ES-I3 (cell line): Measurements from ENCODE around the gene RAB10.
"Not testable (repeated sequence)": the region's sequence is repeated elsewhere in the genome, so short reads cannot be mapped to it uniquely, and the experiment has no call there.

ENCODE experiments used
- H3K36me3 ChIP-seq: 2 replicates; pipeline ENCODE4 v1.6.1; 2013; ENCODE audit warnings: mild to moderate bottlenecking, low read length, control low read depth, moderate library complexity; ENCODE audit not compliant: insufficient read depth
- H3K4me1 ChIP-seq: 2 replicates; pipeline ENCODE4 v1.6.1; 2013; ENCODE audit warnings: mild to moderate bottlenecking, control low read depth, low read length; ENCODE audit not compliant: insufficient read depth
- H3K9ac ChIP-seq: 2 replicates; pipeline ENCODE4 v1.6.1; 2013; ENCODE audit warnings: low read depth, mild to moderate bottlenecking, low read length, moderate library complexity
- H3K9me3 ChIP-seq: 2 replicates; pipeline ENCODE4 v1.6.1; 2013; ENCODE audit warnings: mild to moderate bottlenecking, low read length, moderate library complexity; ENCODE audit not compliant: control insufficient read depth, insufficient read depth

Gene RAB10

GRCh38 chr2:26080356-26080755, 46.5 kb downstream of the RAB10 start:
- 0 out of 2 replicates have a peak, but pooled peaks cover 6% of the 10 kb centered on the region for H3K4me1 ChIP-seq
- no peak overlapping the region for H3K9ac ChIP-seq
- no peaks in the 10 kb centered on the region for H3K36me3 ChIP-seq
- peaks cover 7% of the 10 kb centered on the region for H3K9me3 ChIP-seq

GRCh38 chr2:26080925-26081324, 47.0 kb downstream of the RAB10 start:
- H3K4me1 ChIP-seq, H3K9ac ChIP-seq, H3K36me3 ChIP-seq, H3K9me3 ChIP-seq: not testable (repeated sequence)

- Histone ChIP-seq H3K4me1 (peaks cover 6% of the 10 kb centered on the region; the same call in 1 of the 2 replicates), H3K9ac (no peak overlapping the region), H3K36me3 (no peaks in the 10 kb centered on the region), H3K9me3 (peaks cover 7% of the 10 kb centered on the region)
These were observed 47.7 kb downstream of the RAB10 start for GRCh38 chr2:26081556-26081955.

- Histone ChIP-seq H3K9me3 (peaks cover 2% of the 10 kb centered on the region; the same call in 1 of the 2 replicates), H3K4me1 (peaks cover 13% of the 10 kb centered on the region; the same call in 1 of the 2 replicates), H3K36me3 (no peaks in the 10 kb centered on the region), H3K9ac (no peak overlapping the region)
These were observed 52.3 kb downstream of the RAB10 start for GRCh38 chr2:26086155-26086637.

GRCh38 chr2:26086779-26087178, 52.9 kb downstream of the RAB10 start:
- Histone ChIP-seq H3K4me1 (peaks cover 13% of the 10 kb centered on the region; the same call in 1 of the 2 replicates), H3K9ac (no peak overlapping the region), H3K9me3 (no peaks in the 10 kb centered on the region), H3K36me3 (no peaks in the 10 kb centered on the region)

GRCh38 chr2:26088038-26088643, 54.3 kb downstream of the RAB10 start:
- Histone ChIP-seq H3K9ac (no peak overlapping the region), H3K36me3 (no peaks in the 10 kb centered on the region; the same call in 1 of the 2 replicates), H3K4me1 (peaks cover 13% of the 10 kb centered on the region; the same call in 1 of the 2 replicates), H3K9me3 (no peaks in the 10 kb centered on the region)

- H3K9ac ChIP-seq, H3K36me3 ChIP-seq, H3K9me3 ChIP-seq: not testable (repeated sequence)
- H3K4me1 ChIP-seq = peaks cover 13% of the 10 kb centered on the region; the same call in 1 of the 2 replicates
These were observed 55.0 kb downstream of the RAB10 start for GRCh38 chr2:26088931-26089330.

GRCh38 chr2:26089337-26089736, 55.5 kb downstream of the RAB10 start:
- Histone ChIP-seq H3K4me1 (peaks cover 13% of the 10 kb centered on the region; the same call in 1 of the 2 replicates), H3K9ac (no peak overlapping the region), H3K36me3 (no peaks in the 10 kb centered on the region; the same call in 1 of the 2 replicates), H3K9me3 (no peaks in the 10 kb centered on the region)

- no peaks in the 10 kb centered on the region for H3K9me3 ChIP-seq
- peaks cover 6% of the 10 kb centered on the region; the same call in 1 of the 2 replicates for H3K4me1 ChIP-seq
- peaks cover 4% of the 10 kb centered on the region for H3K36me3 ChIP-seq
- H3K9ac ChIP-seq = no peak overlapping the region
These were observed 61.9 kb downstream of the RAB10 start for GRCh38 chr2:26095758-26096157.

- Histone ChIP-seq H3K9ac (no peak overlapping the region), H3K9me3 (peaks cover 4% of the 10 kb centered on the region; the same call in 1 of the 2 replicates), H3K4me1 (peaks cover 6% of the 10 kb centered on the region; the same call in 1 of the 2 replicates), H3K36me3 (peaks cover 10% of the 10 kb centered on the region)
These were observed 66.0 kb downstream of the RAB10 start for GRCh38 chr2:26099933-26100332.

GRCh38 chr2:26100384-26100783, 66.5 kb downstream of the RAB10 start:
- Histone ChIP-seq H3K9me3 (peaks cover 4% of the 10 kb centered on the region; the same call in 1 of the 2 replicates), H3K36me3 (peaks cover 10% of the 10 kb centered on the region), H3K9ac (no peak overlapping the region), H3K4me1 (peaks cover 6% of the 10 kb centered on the region; the same call in 1 of the 2 replicates)

- Histone ChIP-seq H3K9me3 (peaks cover 4% of the 10 kb centered on the region; the same call in 1 of the 2 replicates), H3K36me3 (peaks cover 13% of the 10 kb centered on the region), H3K9ac (no peak overlapping the region), H3K4me1 (no peaks in the 10 kb centered on the region)
These were observed 69.9 kb downstream of the RAB10 start for GRCh38 chr2:26103752-26104151.

GRCh38 chr2:26108701-26109100, 74.8 kb downstream of the RAB10 start:
- H3K36me3 ChIP-seq = peaks cover 16% of the 10 kb centered on the region

GRCh38 chr2:26112201-26112600, 78.3 kb downstream of the RAB10 start:
- Histone ChIP-seq H3K36me3 (peaks cover 16% of the 10 kb centered on the region), H3K9me3 (no peaks in the 10 kb centered on the region), H3K4me1 (peaks cover 4% of the 10 kb centered on the region; the same call in 1 of the 2 replicates), H3K9ac (no peak overlapping the region)

More at GRCh38 chr2:26108701-26109100, 74.8 kb downstream of the RAB10 start:
- not testable (repeated sequence) for H3K4me1 ChIP-seq, H3K9me3 ChIP-seq, H3K9ac ChIP-seq

GRCh38 chr2:26114151-26114550, 80.3 kb downstream of the RAB10 start:
- no peaks in the 10 kb centered on the region for H3K9me3 ChIP-seq
- peaks cover 13% of the 10 kb centered on the region for H3K36me3 ChIP-seq
- H3K4me1 ChIP-seq = peaks cover 4% of the 10 kb centered on the region; the same call in 1 of the 2 replicates
- H3K9ac ChIP-seq = no peak overlapping the region
